H1 (cell line): Measurements from ENCODE around the gene RALGAPA2. TPM values are rescaled to one million over a fixed set of nuclear protein-coding genes. Genes with fewer than 3 reads are reported as not detected.

Experiments
- CHD7 ChIP-seq: fragments of 300-600 bp; sonication (generic); IDR thresholded peaks from 2 replicates; pipeline ENCODE4 v1.7.1; 2012; ENCODE audit warnings: low read length, moderate library complexity, mild to moderate bottlenecking, inconsistent platforms; ENCODE audit not compliant: insufficient replicate concordance
- PHF8 ChIP-seq: fragments of 200-600 bp; sonication (generic); conservative IDR thresholded peaks from 2 replicates; pipeline ENCODE4 v1.7.1; 2012; ENCODE audit warnings: low read depth, mild to moderate bottlenecking, inconsistent platforms, low read length, moderate library complexity
- RNF2 ChIP-seq: fragments of 200-900, 300-1000 bp; sonication (generic); IDR thresholded peaks from 2 replicates; pipeline ENCODE4 v1.7.1; 2016; ENCODE audit warnings: borderline replicate concordance, low read depth, mild to moderate bottlenecking, antibody characterized with exemption, low read length; ENCODE audit not compliant: poor library complexity, severe bottlenecking; ENCODE audit errors: missing control alignments
- SIX5 ChIP-seq: IDR thresholded peaks from 2 replicates; pipeline ENCODE4 v1.6.1; 2011; ENCODE audit warnings: mild to moderate bottlenecking, low read depth, low read length
- TAF7 ChIP-seq: optimal IDR thresholded peaks from 2 replicates; pipeline ENCODE3; 2011; ENCODE audit warnings: low read depth, mild to moderate bottlenecking, inconsistent platforms, low read length, moderate library complexity, borderline replicate concordance
- polyA plus RNA-seq, 7 experiments: library from polyadenylated mRNA; depleted of rRNA in 3 of 7; stranded (reverse) in 5 of 7; unstranded in 2 of 7; fragments of >200 nt in 5 of 7; fragments of 200-250 nt in 2 of 7; gene quantifications; 1 replicate in 5 of 7; 2 replicates in 1 of 7; 4 replicates in 1 of 7; pipeline versions ENCODE4 v1.2.1 to v1.2.3, GENCODE V29; 2011 to 2013; ENCODE audit warnings: missing spikeins in 2 of 7, mixed read lengths in 2 of 7
- total RNA-seq: library from RNA; stranded (reverse); fragmentation: NEBNext Ultra II Directional; extraction: Animal tissue kit (Norgen Biotek cat#: 25700); gene quantifications from 2 replicates; pipeline ENCODE4 v1.2.1, GENCODE V29; 2021
- TF ChIP-seq, protein P1 (sequence below): IDR thresholded peaks from 2 replicates; pipeline ENCODE4 v1.6.1; 2012; ENCODE audit warnings: inconsistent platforms
- TF ChIP-seq, protein P2 (sequence below), 3 experiments: IDR thresholded peaks; 1 replicate in 2 of 3; 2 replicates in 1 of 3; pipeline versions ENCODE4 v1.5.1 to v1.6.1; 2011; ENCODE audit warnings: low read length in 3 of 3, mild to moderate bottlenecking in 3 of 3, inconsistent platforms in 2 of 3, low read depth in 1 of 3, moderate library complexity in 1 of 3; ENCODE audit not compliant: insufficient read depth in 1 of 3; ENCODE audit errors: control extremely low read depth in 1 of 3

The RALGAPA2 gene
- total and polyA plus RNA-seq, 2 of the 8 experiments (the other 6 are each of a cell fraction or from before 2014, with no cell fraction given), result 5.1 to 25.5 TPM

DNA sequence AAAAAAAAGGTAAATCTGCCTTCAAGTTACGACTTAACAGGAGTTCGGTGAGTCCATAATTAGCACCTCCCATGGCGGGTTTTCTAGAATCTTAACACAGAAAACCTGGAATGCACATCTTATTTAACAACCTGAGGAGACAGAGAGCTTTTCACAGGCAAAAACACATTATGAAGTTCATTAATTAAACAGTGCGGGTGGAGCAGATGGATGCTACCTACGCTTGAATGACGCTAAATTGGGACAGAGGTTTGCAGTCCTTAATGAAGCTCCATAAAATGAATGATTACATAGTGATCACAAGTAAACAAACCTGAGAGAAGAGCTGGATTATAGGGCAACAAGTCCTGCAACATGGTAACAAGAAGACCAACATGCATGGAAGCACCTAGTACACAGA lies 263.6 kb downstream of the RALGAPA2 start (continued):
- no peak for TF ChIP-seq CHD7
- no peak for TF ChIP-seq SIX5
- TF ChIP-seq, protein P1, sequence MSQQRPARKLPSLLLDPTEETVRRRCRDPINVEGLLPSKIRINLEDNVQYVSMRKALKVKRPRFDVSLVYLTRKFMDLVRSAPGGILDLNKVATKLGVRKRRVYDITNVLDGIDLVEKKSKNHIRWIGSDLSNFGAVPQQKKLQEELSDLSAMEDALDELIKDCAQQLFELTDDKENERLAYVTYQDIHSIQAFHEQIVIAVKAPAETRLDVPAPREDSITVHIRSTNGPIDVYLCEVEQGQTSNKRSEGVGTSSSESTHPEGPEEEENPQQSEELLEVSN, result no peak
- TF ChIP-seq RNF2, result no peak
- no peak for TF ChIP-seq TAF7
- TF ChIP-seq, protein P2, sequence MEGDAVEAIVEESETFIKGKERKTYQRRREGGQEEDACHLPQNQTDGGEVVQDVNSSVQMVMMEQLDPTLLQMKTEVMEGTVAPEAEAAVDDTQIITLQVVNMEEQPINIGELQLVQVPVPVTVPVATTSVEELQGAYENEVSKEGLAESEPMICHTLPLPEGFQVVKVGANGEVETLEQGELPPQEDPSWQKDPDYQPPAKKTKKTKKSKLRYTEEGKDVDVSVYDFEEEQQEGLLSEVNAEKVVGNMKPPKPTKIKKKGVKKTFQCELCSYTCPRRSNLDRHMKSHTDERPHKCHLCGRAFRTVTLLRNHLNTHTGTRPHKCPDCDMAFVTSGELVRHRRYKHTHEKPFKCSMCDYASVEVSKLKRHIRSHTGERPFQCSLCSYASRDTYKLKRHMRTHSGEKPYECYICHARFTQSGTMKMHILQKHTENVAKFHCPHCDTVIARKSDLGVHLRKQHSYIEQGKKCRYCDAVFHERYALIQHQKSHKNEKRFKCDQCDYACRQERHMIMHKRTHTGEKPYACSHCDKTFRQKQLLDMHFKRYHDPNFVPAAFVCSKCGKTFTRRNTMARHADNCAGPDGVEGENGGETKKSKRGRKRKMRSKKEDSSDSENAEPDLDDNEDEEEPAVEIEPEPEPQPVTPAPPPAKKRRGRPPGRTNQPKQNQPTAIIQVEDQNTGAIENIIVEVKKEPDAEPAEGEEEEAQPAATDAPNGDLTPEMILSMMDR (IDR thresholded peaks at IDR 0.05; ENCODE audit: control extremely low read depth in 1 of 3, insufficient read depth in 1 of 3, low read depth in 1 of 3, low read length in 3 of 3), result no peak
- TF ChIP-seq PHF8, result no peak
